Type B pancreatic cell (in vitro differentiated cells): Measurements from ENCODE around the gene SMARCA4. TPM values are rescaled to one million over a fixed set of nuclear protein-coding genes. Genes with fewer than 3 reads are reported as not detected.

Experiments
- DNase-seq: peaks from one replicate; pipeline ENCODE4 v3.0.0; 2021; ENCODE audit warnings: mixed read lengths; ENCODE audit not compliant: unreplicated experiment; ENCODE audit errors: extremely low spot score
- H3K27ac Mint-ChIP-seq: 2 replicates; pipeline ENCODE4 v1.8.0; 2021; ENCODE audit warnings: mild to moderate bottlenecking, mixed read lengths
- H3K27me3 Mint-ChIP-seq: 2 replicates; pipeline ENCODE4 v1.8.0; 2021; ENCODE audit warnings: mixed read lengths
- H3K36me3 Mint-ChIP-seq: 2 replicates; pipeline ENCODE4 v1.8.0; 2021; ENCODE audit warnings: mixed read lengths
- H3K4me1 Mint-ChIP-seq: one replicate; pipeline ENCODE4 v1.8.0; 2021; ENCODE audit warnings: mixed read lengths; ENCODE audit not compliant: unreplicated experiment
- H3K4me3 Mint-ChIP-seq: 2 replicates; pipeline ENCODE4 v1.8.0; 2021; ENCODE audit warnings: mild to moderate bottlenecking, mixed read lengths
- H3K9me3 Mint-ChIP-seq: 2 replicates; pipeline ENCODE4 v1.8.0; 2021; ENCODE audit warnings: mixed read lengths
- total RNA-seq: library from RNA; stranded (reverse); gene quantifications from 2 replicates; pipeline ENCODE4 v1.2.1, GENCODE V29; 2021; ENCODE audit warnings: low replicate concordance
- TF ChIP-seq, protein P1 (sequence below): fragments of 200-600 bp; sonication (generic); conservative IDR thresholded peaks from 2 replicates; pipeline ENCODE4 v1.5.0; 2021; ENCODE audit warnings: antibody characterized with exemption, mild to moderate bottlenecking

SMARCA4 gene
- total RNA-seq, 1 donor from 2014 or later, result 244 TPM

DNA sequence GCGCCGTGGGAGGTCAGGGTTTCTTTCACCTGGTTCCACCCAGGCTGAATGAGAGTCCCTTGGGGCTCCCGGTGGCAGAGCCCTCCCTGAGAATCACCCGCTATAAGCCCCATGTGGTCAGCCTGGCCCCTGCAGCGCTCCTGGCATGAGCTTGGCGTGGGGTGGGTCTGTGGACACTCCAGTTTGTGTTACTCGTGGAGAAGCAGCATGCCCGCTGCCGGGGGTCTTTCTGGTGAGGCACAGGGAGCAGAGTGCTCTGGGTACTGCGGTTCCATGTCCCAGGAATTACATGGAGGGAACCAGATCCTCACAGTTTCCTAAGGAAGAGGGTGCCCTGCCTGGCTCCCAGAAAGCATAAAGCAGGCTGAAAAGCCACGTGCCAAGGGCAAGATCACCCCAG is 62.2 kb downstream of the SMARCA4 start:
- H3K9me3 Mint-ChIP-seq, result no peaks in the 10 kb centered on the region
- no peaks in the 10 kb centered on the region for H3K4me1 Mint-ChIP-seq
- no peak overlapping the region for H3K27ac Mint-ChIP-seq
- DNase-seq, result no peak
- no peaks in the 10 kb centered on the region for H3K27me3 Mint-ChIP-seq
- H3K4me3 Mint-ChIP-seq, result no peak overlapping the region
- H3K36me3 Mint-ChIP-seq, result peaks cover 24% of the 10 kb centered on the region
- TF ChIP-seq, protein P1, sequence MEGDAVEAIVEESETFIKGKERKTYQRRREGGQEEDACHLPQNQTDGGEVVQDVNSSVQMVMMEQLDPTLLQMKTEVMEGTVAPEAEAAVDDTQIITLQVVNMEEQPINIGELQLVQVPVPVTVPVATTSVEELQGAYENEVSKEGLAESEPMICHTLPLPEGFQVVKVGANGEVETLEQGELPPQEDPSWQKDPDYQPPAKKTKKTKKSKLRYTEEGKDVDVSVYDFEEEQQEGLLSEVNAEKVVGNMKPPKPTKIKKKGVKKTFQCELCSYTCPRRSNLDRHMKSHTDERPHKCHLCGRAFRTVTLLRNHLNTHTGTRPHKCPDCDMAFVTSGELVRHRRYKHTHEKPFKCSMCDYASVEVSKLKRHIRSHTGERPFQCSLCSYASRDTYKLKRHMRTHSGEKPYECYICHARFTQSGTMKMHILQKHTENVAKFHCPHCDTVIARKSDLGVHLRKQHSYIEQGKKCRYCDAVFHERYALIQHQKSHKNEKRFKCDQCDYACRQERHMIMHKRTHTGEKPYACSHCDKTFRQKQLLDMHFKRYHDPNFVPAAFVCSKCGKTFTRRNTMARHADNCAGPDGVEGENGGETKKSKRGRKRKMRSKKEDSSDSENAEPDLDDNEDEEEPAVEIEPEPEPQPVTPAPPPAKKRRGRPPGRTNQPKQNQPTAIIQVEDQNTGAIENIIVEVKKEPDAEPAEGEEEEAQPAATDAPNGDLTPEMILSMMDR, result no peak

DNA sequence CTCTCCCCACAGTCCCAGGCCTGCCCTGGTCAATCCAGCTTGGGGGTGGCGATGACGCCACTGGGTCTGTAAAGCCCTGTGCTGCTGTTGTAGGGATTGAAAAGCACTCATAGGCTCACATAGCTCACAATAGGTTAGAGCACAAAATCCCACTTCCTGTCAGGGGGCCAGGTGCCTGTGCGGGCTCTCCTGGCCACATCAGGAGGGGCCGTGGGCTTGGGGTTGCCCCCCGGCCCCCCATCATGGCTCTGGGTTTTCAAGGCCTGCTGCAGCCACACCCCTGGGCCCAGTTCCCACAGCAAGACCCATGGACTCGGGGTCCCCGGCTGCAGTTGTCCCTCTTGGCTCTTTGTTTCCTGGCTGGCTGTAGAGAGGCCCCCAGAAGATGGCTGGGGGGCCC is 62.9 kb downstream of the SMARCA4 start:
- no peaks in the 10 kb centered on the region for H3K27me3 Mint-ChIP-seq

DNA sequence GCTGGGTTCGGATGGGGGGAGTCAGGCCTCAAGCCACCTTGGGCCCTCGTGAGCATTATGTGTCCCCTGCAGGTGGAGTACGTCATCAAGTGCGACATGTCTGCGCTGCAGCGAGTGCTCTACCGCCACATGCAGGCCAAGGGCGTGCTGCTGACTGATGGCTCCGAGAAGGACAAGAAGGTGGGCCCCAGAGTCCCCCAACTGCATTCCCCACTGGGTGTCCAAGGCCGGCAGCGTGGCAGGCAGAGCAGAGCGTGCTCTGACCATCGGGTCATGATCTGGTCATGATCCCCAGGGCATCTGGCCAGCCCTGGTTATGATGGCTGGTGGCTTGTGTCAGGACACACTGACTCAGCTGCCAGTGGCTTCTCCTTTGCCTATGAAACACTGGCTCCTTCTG is 63.4 kb downstream of the SMARCA4 start:
- Mint-ChIP-seq H3K36me3 (peaks cover 15% of the 10 kb centered on the region), H3K4me3 (no peak overlapping the region), H3K4me1 (no peaks in the 10 kb centered on the region), H3K27me3 (no peaks in the 10 kb centered on the region), H3K27ac (no peak overlapping the region), H3K9me3 (no peaks in the 10 kb centered on the region)
- no peak for DNase-seq
- TF ChIP-seq, protein P1, result no peak

More for the DNA sequence above, 62.9 kb downstream of the SMARCA4 start:
- H3K36me3 Mint-ChIP-seq, result peaks cover 19% of the 10 kb centered on the region
- no peaks in the 10 kb centered on the region for H3K4me1 Mint-ChIP-seq
- no peak overlapping the region for H3K27ac Mint-ChIP-seq
- H3K4me3 Mint-ChIP-seq, result no peak overlapping the region
- DNase-seq, result no peak
- no peaks in the 10 kb centered on the region for H3K9me3 Mint-ChIP-seq
- TF ChIP-seq, protein P1, result no peak

DNA sequence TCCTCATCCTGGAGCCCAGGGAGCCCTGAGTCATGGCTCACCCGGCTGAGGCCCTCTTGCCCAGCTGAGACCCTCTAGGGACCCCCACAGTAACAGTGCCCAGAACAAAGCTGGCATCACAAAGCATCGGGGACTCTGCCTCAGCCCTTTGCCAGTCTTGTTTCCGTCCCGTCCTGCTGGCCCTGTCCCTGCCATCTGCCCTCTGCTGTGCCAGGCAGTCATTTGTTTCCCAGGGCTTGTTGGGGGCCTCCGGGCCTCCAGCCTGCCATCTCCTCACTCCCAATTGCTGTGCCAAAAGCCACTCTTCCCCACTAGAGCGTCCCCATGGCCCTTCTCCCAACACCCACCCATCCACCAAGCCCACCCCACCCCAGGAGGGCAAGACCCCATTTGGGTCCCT is 64.2 kb downstream of the SMARCA4 start:
- Mint-ChIP-seq H3K4me3 (no peak overlapping the region), H3K36me3 (peaks cover 12% of the 10 kb centered on the region), H3K9me3 (no peaks in the 10 kb centered on the region), H3K27me3 (no peaks in the 10 kb centered on the region), H3K27ac (no peak overlapping the region), H3K4me1 (no peaks in the 10 kb centered on the region)
- TF ChIP-seq, protein P1, result no peak
- DNase-seq, result no peak

DNA sequence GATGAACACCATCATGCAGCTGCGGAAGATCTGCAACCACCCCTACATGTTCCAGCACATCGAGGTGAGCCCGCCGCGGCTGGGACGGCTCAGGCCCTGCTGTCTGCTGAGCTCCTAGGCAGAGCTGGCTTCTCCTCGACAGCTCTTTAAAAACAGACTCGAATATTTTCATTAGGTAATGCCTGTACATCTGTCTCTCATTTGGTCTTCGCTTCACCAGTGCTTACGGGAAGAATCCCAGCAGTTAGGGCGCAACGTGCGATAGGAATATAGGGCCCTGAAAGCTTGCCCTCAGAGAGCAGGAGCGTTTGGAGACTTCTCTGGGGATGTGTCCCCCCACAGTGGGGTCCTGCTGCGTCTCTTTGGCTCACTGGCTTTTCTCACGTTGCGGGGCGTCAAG is 64.6 kb downstream of the SMARCA4 start:
- DNase-seq, result no peak
- H3K27ac Mint-ChIP-seq, result no peak overlapping the region
- peaks cover 11% of the 10 kb centered on the region for H3K36me3 Mint-ChIP-seq
- H3K27me3 Mint-ChIP-seq, result no peaks in the 10 kb centered on the region
- H3K4me1 Mint-ChIP-seq, result no peaks in the 10 kb centered on the region
- H3K9me3 Mint-ChIP-seq, result no peaks in the 10 kb centered on the region
- TF ChIP-seq, protein P1, result no peak
- no peak overlapping the region for H3K4me3 Mint-ChIP-seq

DNA sequence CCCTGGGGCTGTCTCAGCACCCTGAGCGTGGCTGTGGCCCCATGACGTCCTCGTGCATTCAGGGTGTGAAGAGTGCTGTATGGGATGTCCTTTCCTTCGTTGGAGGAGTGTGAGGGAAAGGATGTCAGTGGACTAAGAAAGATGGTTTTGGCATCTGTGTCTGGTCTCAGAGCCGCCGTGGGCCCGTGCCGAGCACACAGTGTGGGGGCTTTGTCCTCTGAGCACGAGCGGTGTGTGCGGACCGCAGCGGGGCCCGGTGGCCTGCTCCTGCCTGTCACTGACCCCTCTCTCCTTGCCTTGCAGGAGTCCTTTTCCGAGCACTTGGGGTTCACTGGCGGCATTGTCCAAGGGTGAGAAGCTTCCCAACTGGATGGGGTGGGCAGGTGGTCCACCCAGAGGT is 65.2 kb downstream of the SMARCA4 start:
- Mint-ChIP-seq H3K4me1 (no peaks in the 10 kb centered on the region), H3K27me3 (no peaks in the 10 kb centered on the region), H3K36me3 (peaks cover 10% of the 10 kb centered on the region), H3K4me3 (no peak overlapping the region), H3K9me3 (no peaks in the 10 kb centered on the region), H3K27ac (no peak overlapping the region)
- TF ChIP-seq, protein P1, result no peak
- no peak for DNase-seq
